Omental fat pad (tissue), 4 donors: ENCODE measurements around the gene PRPF31. TPM values are rescaled to one million over a fixed set of nuclear protein-coding genes. Genes with fewer than 3 reads are reported as not detected.

Source experiments
- ATAC-seq: fragments of 150-250 bp; one replicate; pipeline ENCODE4 v1.9.1; 2016; ENCODE audit warnings: mild to moderate bottlenecking, moderate library complexity; ENCODE audit not compliant: low FRiP score
- DNase-seq: peaks from one replicate; pipeline ENCODE4 v3.0.0-alpha.2; 2019; ENCODE audit warnings: low spot score
- total RNA-seq, 4 donors: library from RNA; depleted of rRNA; stranded (reverse); fragments of >200 nt; gene quantifications; one replicate each; pipeline ENCODE4 v1.1.0, GENCODE V29; 2016
- TF ChIP-seq, protein P1 (sequence below), 3 donors: fragments of 450-650 bp; IDR thresholded peaks; one replicate each; pipeline ENCODE4 v1.5.1; 2016 to 2017; ENCODE audit warnings: antibody characterized with exemption in 3 of 3, mild to moderate bottlenecking in 3 of 3, moderate library complexity in 2 of 3

Gene PRPF31, protein sequence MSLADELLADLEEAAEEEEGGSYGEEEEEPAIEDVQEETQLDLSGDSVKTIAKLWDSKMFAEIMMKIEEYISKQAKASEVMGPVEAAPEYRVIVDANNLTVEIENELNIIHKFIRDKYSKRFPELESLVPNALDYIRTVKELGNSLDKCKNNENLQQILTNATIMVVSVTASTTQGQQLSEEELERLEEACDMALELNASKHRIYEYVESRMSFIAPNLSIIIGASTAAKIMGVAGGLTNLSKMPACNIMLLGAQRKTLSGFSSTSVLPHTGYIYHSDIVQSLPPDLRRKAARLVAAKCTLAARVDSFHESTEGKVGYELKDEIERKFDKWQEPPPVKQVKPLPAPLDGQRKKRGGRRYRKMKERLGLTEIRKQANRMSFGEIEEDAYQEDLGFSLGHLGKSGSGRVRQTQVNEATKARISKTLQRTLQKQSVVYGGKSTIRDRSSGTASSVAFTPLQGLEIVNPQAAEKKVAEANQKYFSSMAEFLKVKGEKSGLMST
- 10 to 100 TPM; 33.8 to 50.1 (median 39.7) TPM for total RNA-seq

DNA sequence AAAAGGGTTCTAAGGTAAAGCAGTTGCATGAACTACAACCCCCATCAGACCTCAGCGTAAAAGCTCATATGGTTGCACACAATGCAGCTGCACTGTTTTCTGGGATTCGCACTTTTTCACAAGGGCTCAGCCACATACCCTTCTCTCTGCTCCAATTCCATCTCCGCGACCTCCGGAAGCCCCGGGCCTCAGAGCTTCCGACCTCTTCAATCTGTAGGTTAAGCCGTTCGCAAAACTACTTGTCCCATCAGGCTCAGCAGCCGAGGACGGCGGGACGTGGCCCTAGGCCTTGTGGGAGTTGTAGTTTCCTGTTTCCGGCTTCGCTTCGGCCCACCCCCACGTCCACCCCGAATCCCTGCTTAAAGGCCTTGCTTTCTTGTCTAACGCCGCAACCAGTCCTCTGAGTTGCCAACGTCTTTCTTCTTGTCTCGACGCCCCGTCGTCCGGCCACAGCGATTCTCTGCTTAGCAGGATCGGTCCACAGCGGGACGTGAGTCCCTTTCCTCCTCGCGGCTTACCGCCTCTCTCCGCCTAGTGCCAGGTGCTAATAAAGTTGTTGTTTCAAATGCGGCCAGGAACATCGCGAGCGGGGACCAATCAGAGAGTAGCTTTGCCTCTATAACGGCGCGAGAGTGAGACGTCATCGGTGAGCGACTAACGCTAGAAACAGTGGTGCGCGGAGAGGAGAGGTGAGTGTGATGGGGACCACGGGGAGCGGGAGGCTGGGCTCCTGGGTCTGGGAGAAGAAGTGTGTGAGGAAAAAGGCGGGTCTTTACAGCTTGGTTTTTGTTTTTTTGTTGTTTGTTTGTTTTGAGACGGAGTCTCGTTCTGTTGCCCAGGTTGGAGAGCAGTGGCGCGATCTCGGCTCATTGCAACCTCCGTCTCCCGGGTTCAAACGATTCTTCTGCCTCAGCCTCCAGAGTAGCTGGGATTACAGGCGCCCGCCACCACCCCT, at the start of gene PRPF31, which contains the start of gene TFPT:
PRPF31 (plus strand) TSS at position 646 of the 955 bp plus-strand sequence. CDS start 2,525 bp downstream, outside the sequence.
TFPT (minus strand) TSS at position 549 of the 955 bp plus-strand sequence; CDS start at position 161, 388 bp downstream.
- peak; percentile 99 for DNase-seq
- peak; percentile 98 for ATAC-seq
- TF ChIP-seq, protein P1, sequence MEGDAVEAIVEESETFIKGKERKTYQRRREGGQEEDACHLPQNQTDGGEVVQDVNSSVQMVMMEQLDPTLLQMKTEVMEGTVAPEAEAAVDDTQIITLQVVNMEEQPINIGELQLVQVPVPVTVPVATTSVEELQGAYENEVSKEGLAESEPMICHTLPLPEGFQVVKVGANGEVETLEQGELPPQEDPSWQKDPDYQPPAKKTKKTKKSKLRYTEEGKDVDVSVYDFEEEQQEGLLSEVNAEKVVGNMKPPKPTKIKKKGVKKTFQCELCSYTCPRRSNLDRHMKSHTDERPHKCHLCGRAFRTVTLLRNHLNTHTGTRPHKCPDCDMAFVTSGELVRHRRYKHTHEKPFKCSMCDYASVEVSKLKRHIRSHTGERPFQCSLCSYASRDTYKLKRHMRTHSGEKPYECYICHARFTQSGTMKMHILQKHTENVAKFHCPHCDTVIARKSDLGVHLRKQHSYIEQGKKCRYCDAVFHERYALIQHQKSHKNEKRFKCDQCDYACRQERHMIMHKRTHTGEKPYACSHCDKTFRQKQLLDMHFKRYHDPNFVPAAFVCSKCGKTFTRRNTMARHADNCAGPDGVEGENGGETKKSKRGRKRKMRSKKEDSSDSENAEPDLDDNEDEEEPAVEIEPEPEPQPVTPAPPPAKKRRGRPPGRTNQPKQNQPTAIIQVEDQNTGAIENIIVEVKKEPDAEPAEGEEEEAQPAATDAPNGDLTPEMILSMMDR (IDR thresholded peaks at IDR 0.05): no peak

DNA sequence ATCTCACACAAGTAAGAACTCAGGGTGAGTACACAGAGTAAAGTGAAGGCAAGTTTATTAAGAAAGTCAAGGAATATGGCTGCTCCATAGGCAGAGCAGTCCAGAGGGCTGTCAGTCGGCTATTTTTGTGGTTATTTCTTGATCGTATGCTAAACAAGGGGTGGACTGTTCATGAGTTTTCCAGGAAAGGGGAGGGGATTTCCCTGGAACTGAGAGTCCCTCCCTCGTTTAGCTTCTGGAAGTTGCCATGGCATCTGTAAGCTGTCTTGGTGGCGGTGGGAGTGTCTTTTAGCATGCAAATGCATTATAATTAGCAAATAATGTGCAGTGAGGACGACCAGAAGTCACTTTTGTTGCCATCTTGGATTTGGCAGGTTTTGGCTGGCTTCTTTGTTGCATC, 46.1 kb upstream of the PRPF31 start:
- TF ChIP-seq, protein P1 (IDR thresholded peaks at IDR 0.05): no peak
- DNase-seq (no peak), ATAC-seq (no peak)

DNA sequence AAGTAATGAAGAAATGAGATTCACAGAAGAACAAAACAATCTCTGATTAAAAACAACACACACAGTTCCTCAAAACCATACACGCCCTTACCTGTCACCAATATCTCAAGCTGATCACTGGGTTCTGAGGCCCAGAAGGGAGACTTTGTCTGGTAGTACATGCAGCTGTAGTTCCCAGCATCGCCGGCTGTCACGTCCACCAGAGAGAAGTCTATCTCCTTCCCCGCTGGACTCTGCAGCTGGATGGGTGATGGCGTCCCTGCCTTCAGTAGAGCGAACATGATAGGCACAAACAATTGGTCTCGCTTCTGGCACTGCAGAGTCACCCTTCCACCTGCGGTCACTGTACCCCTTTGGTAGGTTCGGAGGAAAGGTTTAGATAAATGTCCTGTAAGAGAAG, 41.7 kb upstream of the PRPF31 start:
- DNase-seq (no peak), ATAC-seq (no peak)
- TF ChIP-seq, protein P1 (IDR thresholded peaks at IDR 0.05): no peak

DNA sequence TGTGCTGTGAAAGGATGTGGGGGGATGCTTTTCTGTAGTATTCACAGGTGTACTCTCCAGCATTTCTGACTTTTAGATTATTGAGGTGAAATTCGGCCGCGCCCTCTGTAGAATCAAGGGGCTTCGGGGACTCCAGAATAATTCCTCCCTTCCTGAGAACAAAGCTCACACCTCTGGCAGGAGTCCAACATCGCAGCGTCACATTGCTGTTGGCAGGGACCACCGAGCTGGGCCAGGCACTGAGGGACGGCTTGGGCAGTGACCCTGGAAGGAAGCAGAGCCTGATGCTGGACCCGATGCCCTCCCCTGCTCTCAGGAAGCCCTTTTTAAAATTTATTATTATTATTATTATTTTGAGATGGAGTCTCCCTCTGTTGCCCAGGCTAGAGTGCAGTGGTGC, 40.7 kb upstream of the PRPF31 start:
- TF ChIP-seq, protein P1 (IDR thresholded peaks at IDR 0.05): no peak
- no peak for DNase-seq

DNA sequence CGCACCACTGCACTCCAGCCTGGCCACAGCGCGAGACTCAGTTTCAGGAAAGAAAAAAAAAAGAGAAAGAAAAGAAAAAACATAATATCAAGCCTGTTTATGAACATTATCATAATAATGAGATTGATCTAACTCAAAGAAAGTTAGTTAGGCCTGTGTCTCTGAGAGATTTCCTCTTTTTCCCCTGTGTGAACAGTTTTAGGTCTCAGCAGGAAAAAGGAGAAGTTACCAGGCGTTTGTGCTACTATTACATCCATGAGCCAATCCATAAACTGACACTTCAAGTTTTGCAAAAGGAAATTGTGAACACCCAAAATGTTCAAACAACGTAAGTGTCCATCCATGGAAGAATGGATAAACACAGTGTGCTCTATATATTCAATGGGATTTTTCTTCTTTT, 38.2 kb upstream of the PRPF31 start:
- TF ChIP-seq, protein P1 (IDR thresholded peaks at IDR 0.05): no peak
- ATAC-seq: no peak

More for the DNA sequence above, 40.7 kb upstream of the PRPF31 start:
- no peak for ATAC-seq

DNA sequence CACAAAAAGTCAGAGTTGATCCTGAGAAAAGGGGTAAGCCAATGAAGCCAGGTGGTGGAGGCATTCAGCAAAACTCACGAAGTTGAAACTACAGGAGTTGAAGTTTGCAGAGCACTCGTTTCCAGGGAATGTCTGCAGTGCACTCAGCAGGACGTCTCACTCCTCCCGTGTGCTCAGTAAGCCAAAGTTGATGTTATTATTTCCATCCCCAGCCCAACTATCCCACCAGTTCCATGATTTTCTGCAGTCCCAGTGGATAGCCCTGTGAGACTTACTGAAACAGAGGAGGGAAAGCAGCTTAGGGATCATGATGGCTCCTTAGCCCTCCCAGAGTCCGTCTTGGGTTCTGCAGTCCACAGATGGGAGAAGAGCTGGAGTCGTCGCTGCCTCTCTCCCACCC, 34.5 kb upstream of the PRPF31 start, which contains the start of gene TARM1:
TARM1 (minus strand) TSS at position 334 of the 400 bp plus-strand sequence; CDS start at position 309, 25 bp downstream.
- TF ChIP-seq, protein P1 (IDR thresholded peaks at IDR 0.05): no peak
- no peak for ATAC-seq
- no peak for DNase-seq

More for the DNA sequence above, 38.2 kb upstream of the PRPF31 start:
- DNase-seq: no peak
